Measurements from ENCODE around the gene F10. TPM values are rescaled to one million over a fixed set of nuclear protein-coding genes. Genes with fewer than 3 reads are reported as not detected.

The F10 gene
- total RNA-seq, 4 donors from 2014 or later, result 0.61 to 21.6 (median 4.5) TPM

- 83% methylated on average over 9 of the region's 9 CpGs for WGBS, 2 donors
- Histone ChIP-seq H3K36me3 (peaks cover 9 to 86% (median 34%) of the 10 kb centered on the region in 3 donors), H3K9me3 (no peaks in the 10 kb centered on the region), H3K27me3 (no peaks in the 10 kb centered on the region), H3K4me1 (no peaks in the 10 kb centered on the region), H3K27ac (no peak overlapping the region), H3K4me3 (no peak overlapping the region)
- DNase-seq, result no peak
- intact Hi-C loops (cut with DNase I), result no loop called here
- TF ChIP-seq POLR2A (IDR thresholded peaks at IDR 0.05) (no peak), CTCF (IDR thresholded peaks at IDR 0.05) (no peak)
These were observed 74.6 kb downstream of the F10 start for GRCh38 chr13:113196970-113197737.

Small RNA genes lying within 50 kb of the gene (small RNA-seq; reads per million reads assigned to genes)
- gene AL137002.1, result 0 reads per million in 4 donors

Other genes with a start within 250 kb of the F10 start
- 10 to 100 TPM; 10.2 to 25.4 (median 16.9) TPM for gene MCF2L, start 153.6 kb upstream of the F10 start, total RNA-seq
- gene F7, start 17.0 kb upstream of the F10 start, total RNA-seq, result not detected
- not detected for gene PROZ, start 35.8 kb downstream of the F10 start, total RNA-seq
- gene PCID2, start 85.9 kb downstream of the F10 start, total RNA-seq, result 10 to 100 TPM; 21.0 to 47.9 (median 33.6) TPM
- gene CUL4A, start 86.8 kb downstream of the F10 start, total RNA-seq, result 100 to 1,000 TPM in 1 of 4 donors, 10 to 100 TPM in 3; 55.8 to 110 (median 76.8) TPM
- gene LAMP1, start 174.4 kb downstream of the F10 start, total RNA-seq, result 100 to 1,000 TPM in 3 of 4 donors, 10 to 100 TPM in 1; 95.4 to 153 (median 123) TPM
- gene GRTP1, start 241.3 kb downstream of the F10 start, total RNA-seq, result 10 to 100 TPM; 14.7 to 18.5 (median 15.7) TPM